Measurements from ENCODE around the gene GPBP1. TPM values are rescaled to one million over a fixed set of nuclear protein-coding genes. Genes with fewer than 3 reads are reported as not detected.

The GPBP1 gene
- total and polyA plus RNA-seq, 2 experiments from 2014 or later, result 105 to 109 TPM

- H3K36me3 Mint-ChIP-seq (ENCODE audit: low read depth), result peaks cover 12% of the 10 kb centered on the region
- Histone ChIP-seq H3K36me3 (ENCODE audit: insufficient read depth) (no peaks in the 10 kb centered on the region), H3K4me2 (no peak overlapping the region), H3K4me1 (ENCODE audit: insufficient read depth) (0 out of 2 replicates have a peak, but pooled peaks cover 5% of the 10 kb centered on the region), H3K9me2 (ENCODE audit: insufficient read depth) (no peaks in the 10 kb centered on the region), H3K27ac (ENCODE audit: low read depth) (no peak overlapping the region), H4K20me1 (replicated peaks; ENCODE audit: insufficient read depth) (no peaks in the 10 kb centered on the region), H3F3A (replicated peaks; ENCODE audit: low read depth) (no peaks in the 10 kb centered on the region), H3K79me2 (replicated peaks; ENCODE audit: insufficient read depth) (no peaks in the 10 kb centered on the region), H3K4me3 (no peak overlapping the region), H3K27me3 (ENCODE audit: insufficient read depth) (no peaks in the 10 kb centered on the region), H2AFZ (no peak overlapping the region)
- DNase-seq (ENCODE audit: low spot score) (no peak), ATAC-seq (no peak)
- peaks cover 39% of the 10 kb centered on the region for H3K9me3 Mint-ChIP-seq
- no peak overlapping the region for H3K27ac Mint-ChIP-seq
- H3K4me3 Mint-ChIP-seq, result no peak overlapping the region
- H3K4me1 Mint-ChIP-seq, result peaks cover 10% of the 10 kb centered on the region; the same call in 2 of the 3 replicates
- TF ChIP-seq POLR2AphosphoS5 (IDR thresholded peaks at IDR 0.05; ENCODE audit: low read depth) (no peak), ZNF331 (CRISPR knock-in tag; IDR thresholded peaks at IDR 0.05; ENCODE audit: low read depth) (no peak), ZNF114 (CRISPR knock-in tag; IDR thresholded peaks at IDR 0.05) (no peak), CREB1 (CRISPR knock-in tag; IDR thresholded peaks at IDR 0.05; ENCODE audit: low read depth) (no peak), EZH2phosphoT487 (IDR thresholded peaks at IDR 0.05; ENCODE audit: unreplicated experiment) (no peak), JUNB (IDR thresholded peaks at IDR 0.05; ENCODE audit: unreplicated experiment) (no peak), STAT1 (IDR thresholded peaks at IDR 0.05; ENCODE audit: unreplicated experiment) (no peak), ETS1 (IDR thresholded peaks at IDR 0.05) (no peak), NANOG (IDR thresholded peaks at IDR 0.05; ENCODE audit: borderline replicate concordance) (no peak), ZNF462 (CRISPR knock-in tag; IDR thresholded peaks at IDR 0.05) (no peak), EZH2 (IDR thresholded peaks at IDR 0.05; ENCODE audit: low read depth, unreplicated experiment) (no peak)
- TF ChIP-seq, protein P1, sequence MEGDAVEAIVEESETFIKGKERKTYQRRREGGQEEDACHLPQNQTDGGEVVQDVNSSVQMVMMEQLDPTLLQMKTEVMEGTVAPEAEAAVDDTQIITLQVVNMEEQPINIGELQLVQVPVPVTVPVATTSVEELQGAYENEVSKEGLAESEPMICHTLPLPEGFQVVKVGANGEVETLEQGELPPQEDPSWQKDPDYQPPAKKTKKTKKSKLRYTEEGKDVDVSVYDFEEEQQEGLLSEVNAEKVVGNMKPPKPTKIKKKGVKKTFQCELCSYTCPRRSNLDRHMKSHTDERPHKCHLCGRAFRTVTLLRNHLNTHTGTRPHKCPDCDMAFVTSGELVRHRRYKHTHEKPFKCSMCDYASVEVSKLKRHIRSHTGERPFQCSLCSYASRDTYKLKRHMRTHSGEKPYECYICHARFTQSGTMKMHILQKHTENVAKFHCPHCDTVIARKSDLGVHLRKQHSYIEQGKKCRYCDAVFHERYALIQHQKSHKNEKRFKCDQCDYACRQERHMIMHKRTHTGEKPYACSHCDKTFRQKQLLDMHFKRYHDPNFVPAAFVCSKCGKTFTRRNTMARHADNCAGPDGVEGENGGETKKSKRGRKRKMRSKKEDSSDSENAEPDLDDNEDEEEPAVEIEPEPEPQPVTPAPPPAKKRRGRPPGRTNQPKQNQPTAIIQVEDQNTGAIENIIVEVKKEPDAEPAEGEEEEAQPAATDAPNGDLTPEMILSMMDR (conservative IDR thresholded peaks at IDR 0.05; ENCODE audit: low read depth in 2 of 2), result no peak
- TF ChIP-seq, protein P2, sequence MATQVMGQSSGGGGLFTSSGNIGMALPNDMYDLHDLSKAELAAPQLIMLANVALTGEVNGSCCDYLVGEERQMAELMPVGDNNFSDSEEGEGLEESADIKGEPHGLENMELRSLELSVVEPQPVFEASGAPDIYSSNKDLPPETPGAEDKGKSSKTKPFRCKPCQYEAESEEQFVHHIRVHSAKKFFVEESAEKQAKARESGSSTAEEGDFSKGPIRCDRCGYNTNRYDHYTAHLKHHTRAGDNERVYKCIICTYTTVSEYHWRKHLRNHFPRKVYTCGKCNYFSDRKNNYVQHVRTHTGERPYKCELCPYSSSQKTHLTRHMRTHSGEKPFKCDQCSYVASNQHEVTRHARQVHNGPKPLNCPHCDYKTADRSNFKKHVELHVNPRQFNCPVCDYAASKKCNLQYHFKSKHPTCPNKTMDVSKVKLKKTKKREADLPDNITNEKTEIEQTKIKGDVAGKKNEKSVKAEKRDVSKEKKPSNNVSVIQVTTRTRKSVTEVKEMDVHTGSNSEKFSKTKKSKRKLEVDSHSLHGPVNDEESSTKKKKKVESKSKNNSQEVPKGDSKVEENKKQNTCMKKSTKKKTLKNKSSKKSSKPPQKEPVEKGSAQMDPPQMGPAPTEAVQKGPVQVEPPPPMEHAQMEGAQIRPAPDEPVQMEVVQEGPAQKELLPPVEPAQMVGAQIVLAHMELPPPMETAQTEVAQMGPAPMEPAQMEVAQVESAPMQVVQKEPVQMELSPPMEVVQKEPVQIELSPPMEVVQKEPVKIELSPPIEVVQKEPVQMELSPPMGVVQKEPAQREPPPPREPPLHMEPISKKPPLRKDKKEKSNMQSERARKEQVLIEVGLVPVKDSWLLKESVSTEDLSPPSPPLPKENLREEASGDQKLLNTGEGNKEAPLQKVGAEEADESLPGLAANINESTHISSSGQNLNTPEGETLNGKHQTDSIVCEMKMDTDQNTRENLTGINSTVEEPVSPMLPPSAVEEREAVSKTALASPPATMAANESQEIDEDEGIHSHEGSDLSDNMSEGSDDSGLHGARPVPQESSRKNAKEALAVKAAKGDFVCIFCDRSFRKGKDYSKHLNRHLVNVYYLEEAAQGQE (IDR thresholded peaks at IDR 0.05; ENCODE audit: unreplicated experiment), result no peak
- peaks cover 2% of the 10 kb centered on the region for H3K27me3 Mint-ChIP-seq (ENCODE audit: insufficient read depth, low read depth, poor library complexity)
Measured at GRCh38 chr5:57307516-57307915, 133.7 kb downstream of the GPBP1 start.

All from GM23338 (cell line).